Measurements from ENCODE around the gene GZF1. TPM values are rescaled to one million over a fixed set of nuclear protein-coding genes. Genes with fewer than 3 reads are reported as not detected.

GZF1 gene
- 19.9 and 46.9 TPM in 2 replicates for total RNA-seq

DNA sequence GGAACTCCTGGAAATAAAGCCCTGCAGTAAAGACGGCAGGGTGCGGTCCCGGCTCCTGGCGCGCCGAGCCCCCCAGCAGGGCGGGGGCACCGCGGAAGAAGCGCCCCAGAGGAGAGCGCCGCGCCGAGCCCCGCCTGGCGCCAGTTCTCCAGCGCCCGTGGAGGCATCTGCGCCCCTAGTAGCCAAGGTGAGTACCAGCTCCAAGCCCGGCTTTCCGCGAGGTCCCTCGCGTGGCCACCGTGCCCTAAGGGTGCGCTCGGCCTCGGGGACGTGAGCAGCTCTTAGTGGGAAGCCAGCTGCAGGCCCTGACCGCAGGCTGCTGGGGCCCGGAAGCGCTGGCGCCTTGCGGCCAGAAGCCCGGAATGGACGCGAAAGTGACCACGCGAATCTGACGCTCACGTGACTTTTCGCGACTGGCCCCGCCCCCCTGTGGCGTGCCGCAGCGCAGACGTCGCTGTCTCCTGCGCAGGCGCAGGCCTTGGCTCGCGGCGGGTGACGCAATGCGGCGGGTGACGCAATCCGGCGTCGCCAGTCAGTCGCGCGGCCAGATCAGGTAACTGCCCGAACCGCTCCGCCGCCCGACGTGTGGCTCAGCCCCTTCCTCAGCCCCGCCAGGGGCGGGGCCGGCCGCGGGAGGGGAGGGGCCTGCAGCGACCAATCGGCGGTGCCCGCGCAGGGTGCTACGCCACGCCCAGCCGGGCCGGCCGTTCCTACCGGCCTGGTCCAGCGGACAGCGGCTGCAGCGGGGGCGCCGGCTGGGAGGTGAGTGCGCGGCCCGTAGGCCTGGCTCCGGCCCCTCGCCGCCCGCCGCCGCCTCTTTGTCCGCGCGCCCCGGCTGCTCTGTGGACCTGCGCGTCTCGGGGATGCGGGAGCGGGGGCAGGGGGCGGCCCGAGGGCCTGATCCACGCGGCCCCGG lies at the start of gene GZF1:
Gene GZF1 (plus strand): TSS at position 707 of the 916 bp plus-strand sequence. CDS start 2,202 bp downstream, outside the sequence.

DNA sequence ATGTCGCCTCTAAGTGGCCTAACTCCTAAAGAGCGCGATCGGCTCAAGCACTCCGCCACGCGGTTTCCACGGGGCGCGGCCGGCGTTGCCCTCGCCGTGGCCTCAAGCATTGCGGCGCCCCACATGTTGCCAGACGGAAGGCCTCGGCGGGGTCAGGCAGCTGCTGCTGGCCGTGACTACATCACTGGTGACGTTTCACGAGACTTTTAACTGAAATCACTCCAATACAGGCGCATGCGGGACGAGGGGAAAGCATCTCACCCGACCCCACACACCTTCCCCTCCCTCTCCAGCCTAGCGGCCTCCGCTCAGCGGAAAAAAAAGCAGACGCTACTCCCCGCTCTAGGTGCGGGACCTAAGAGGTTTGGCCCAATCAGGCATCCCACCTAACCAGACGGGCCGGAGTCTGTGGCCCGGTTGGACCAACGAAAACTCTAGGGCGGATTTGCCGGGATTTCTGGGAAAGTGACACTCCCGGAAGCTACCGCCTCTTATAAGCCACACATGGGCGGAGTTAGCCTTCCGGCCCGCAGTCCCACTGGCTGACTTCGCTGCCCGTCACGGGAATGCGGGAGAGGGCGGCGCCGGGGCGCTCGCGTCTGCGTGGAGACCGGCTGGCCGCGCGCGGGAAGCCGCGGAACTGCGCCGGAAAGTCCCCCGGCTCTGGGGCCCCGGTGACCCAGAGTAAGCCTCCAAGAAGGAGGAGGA lies 11.6 kb upstream of the GZF1 start, which contains the start of gene NXT1:
Gene NXT1 (plus strand): TSS at position 596 of the 708 bp plus-strand sequence. CDS start 3,251 bp downstream, outside the sequence.

DNA sequence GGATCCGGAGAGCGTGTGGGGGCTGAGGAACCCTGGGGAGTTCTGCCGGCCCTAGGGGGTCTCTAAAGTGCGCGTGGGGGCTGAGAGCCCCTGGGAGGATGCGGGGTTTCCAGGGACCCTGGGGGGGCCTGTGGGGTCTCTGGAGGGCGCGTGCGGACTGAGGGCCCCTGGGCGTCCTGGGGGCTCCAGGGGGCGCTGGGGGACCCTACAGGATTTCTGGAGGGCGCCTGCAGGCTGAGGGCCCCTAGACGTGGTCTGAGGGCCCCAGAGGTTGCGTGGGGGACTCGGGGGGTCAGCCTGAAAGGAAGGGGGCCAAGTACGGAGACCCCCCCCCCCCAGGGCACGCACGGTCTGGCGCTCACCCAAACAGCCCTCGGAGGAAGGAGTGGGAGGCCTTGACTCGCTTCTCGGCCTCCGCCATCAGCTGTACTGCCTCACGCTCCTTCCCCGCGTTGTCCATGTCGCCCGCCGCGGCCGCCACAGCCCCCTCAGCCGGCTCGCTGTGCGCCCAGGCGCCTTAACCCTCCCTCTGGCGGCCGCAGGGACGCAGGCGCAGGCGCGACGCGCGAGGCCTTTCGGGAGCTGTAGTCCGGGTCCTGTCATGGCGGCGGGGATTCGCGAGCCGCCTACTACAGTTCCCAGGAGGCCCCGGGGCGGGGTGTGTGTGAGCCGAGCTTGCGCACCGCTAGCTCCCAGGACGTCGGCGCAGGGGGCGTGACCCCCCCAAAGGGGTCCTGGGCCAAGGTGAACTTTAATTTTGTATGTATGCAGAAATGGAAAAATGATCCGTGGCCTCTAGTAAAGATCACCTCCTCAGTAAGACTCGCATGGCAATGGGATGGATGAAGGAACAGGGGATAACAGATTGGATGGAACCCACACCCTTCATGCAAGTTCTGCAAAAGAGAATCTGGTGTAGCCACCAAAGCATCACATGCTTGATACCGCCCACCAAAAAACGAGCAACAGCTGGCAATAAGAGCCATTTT lies 59.3 kb downstream of the GZF1 start, which contains the start of gene NAPB:
Gene NAPB (minus strand): TSS at position 546 of the 989 bp plus-strand sequence. CDS start 86 bp downstream, at position 460.

Other genes starting within 250 kb of the GZF1 start
- gene NXT1, start 11.4 kb upstream of the GZF1 start, total RNA-seq, result 10.4 and 14.3 TPM in 2 replicates
- 7.6 and 8.8 TPM in 2 replicates for gene NAPB, start 59.3 kb downstream of the GZF1 start, total RNA-seq
- gene CSTL1, start 77.5 kb downstream of the GZF1 start, total RNA-seq, result not detected in 2 replicates
- not detected in 2 replicates for gene CST11, start 90.7 kb downstream of the GZF1 start, total RNA-seq
- not detected in 2 replicates for gene CST8, start 128.9 kb downstream of the GZF1 start, total RNA-seq
- not detected in 2 replicates for gene CST9L, start 206.3 kb downstream of the GZF1 start, total RNA-seq
- gene CST9, start 243.7 kb downstream of the GZF1 start, total RNA-seq, result not detected in 2 replicates

All from bronchial smooth muscle cell (primary cell).